SK-N-SH (cell line): Measurements from ENCODE around the gene CNTLN. TPM values are rescaled to one million over a fixed set of nuclear protein-coding genes. Genes with fewer than 3 reads are reported as not detected.

ENCODE experiments used
- CTCF ChIA-PET: fragments of 300-600, 350-600 bp; formaldehyde crosslinking; extraction: SDS; loops from one replicate; lab custom pipeline; 2021; lab: Yijun Ruan, JAX
- POLR2A ChIA-PET: fragments of 350-600 bp; sonication (Branson Sonifier 250); formaldehyde crosslinking; extraction: SDS; loops from one replicate; lab custom pipeline; 2020; ENCODE audit warnings: antibody characterized with exemption, inconsistent platforms; lab: Yijun Ruan, JAX
- DNase-seq: peaks from one replicate; pipeline ENCODE4 v3.0.0; 2012
- H2AFZ ChIP-seq: fragments of 200-600 bp; sonication (generic); 2 replicates; pipeline ENCODE4 v1.8.1; 2016; ENCODE audit warnings: antibody characterized with exemption, mild to moderate bottlenecking, low read depth
- H3F3A ChIP-seq: fragments of 200-600 bp; sonication (generic); replicated peaks from 2 replicates; pipeline ENCODE3; 2016; ENCODE audit warnings: antibody characterized with exemption, mild to moderate bottlenecking; ENCODE audit not compliant: insufficient read depth
- H3K27ac ChIP-seq, 2 experiments: fragments of 200-500 bp in 1 of 2; fragments of 200-600 bp in 1 of 2; sonication (Bioruptor generic) in 1 of 2; sonication (generic), shearing (Covaris generic) in 1 of 2; 2 replicates each; pipeline versions ENCODE4 v1.5.1 to v1.6.1; 2014 to 2016; ENCODE audit warnings: low read depth in 2 of 2, inconsistent platforms in 1 of 2, low read length in 1 of 2, mild to moderate bottlenecking in 1 of 2, mixed read lengths in 1 of 2
- H3K27me3 ChIP-seq: fragments of 200-600 bp; sonication (generic), shearing (Covaris generic); 2 replicates; pipeline ENCODE4 v1.6.1; 2016; ENCODE audit warnings: mixed run types; ENCODE audit not compliant: insufficient read depth
- H3K36me3 ChIP-seq, 2 experiments: fragments of 200-500 bp in 1 of 2; fragments of 200-600 bp in 1 of 2; sonication (Bioruptor generic) in 1 of 2; sonication (generic) in 1 of 2; replicated peaks in 1 of 2; 2 replicates each; pipeline versions ENCODE3 to v1.5.1; 2014 to 2016; ENCODE audit warnings: low read length in 1 of 2, mild to moderate bottlenecking in 1 of 2; ENCODE audit not compliant: insufficient read depth in 2 of 2, control insufficient read depth in 1 of 2
- H3K4me1 ChIP-seq, 2 experiments: fragments of 200-500 bp in 1 of 2; fragments of 200-600 bp in 1 of 2; sonication (Bioruptor generic) in 1 of 2; sonication (generic), shearing (Covaris generic) in 1 of 2; 2 replicates each; pipeline versions ENCODE4 v1.5.1 to v1.6.1; 2014 to 2016; ENCODE audit warnings: low read depth in 1 of 2, low read length in 1 of 2, mixed run types in 1 of 2; ENCODE audit not compliant: insufficient read depth in 2 of 2, control insufficient read depth in 1 of 2
- H3K4me2 ChIP-seq: fragments of 200-600 bp; sonication (generic), shearing (Covaris generic); 2 replicates; pipeline ENCODE4 v1.6.1; 2017; ENCODE audit warnings: mixed run types
- H3K4me3 ChIP-seq, 2 experiments: fragments of 200-500 bp in 1 of 2; fragments of 200-600 bp in 1 of 2; sonication (Bioruptor generic) in 1 of 2; sonication (generic), shearing (Covaris generic) in 1 of 2; 2 replicates each; pipeline versions ENCODE4 v1.5.1 to v1.8.1; 2014 to 2016; ENCODE audit warnings: low read depth in 2 of 2, inconsistent platforms in 1 of 2, low read length in 1 of 2, mild to moderate bottlenecking in 1 of 2, mixed read lengths in 1 of 2, moderate library complexity in 1 of 2
- H3K79me2 ChIP-seq: fragments of 200-600 bp; sonication (generic); 2 replicates; pipeline ENCODE4 v1.8.1; 2017; ENCODE audit warnings: mild to moderate bottlenecking; ENCODE audit not compliant: insufficient read depth
- H3K9ac ChIP-seq: fragments of 200-600 bp; sonication (generic); 2 replicates; pipeline ENCODE4 v1.6.1; 2017; ENCODE audit warnings: mixed run types
- H3K9me2 ChIP-seq: fragments of 200-600 bp; sonication (generic); 2 replicates; pipeline ENCODE4 v1.6.1; 2017; ENCODE audit warnings: mixed run types
- H3K9me3 ChIP-seq: fragments of 200-600 bp; sonication (generic); 2 replicates; pipeline ENCODE4 v1.6.1; 2017; ENCODE audit warnings: mixed run types, mild to moderate bottlenecking, moderate library complexity
- H4K20me1 ChIP-seq: fragments of 200-600 bp; sonication (generic); 2 replicates; pipeline ENCODE4 v1.6.1; 2017; ENCODE audit warnings: mild to moderate bottlenecking, mixed run types; ENCODE audit not compliant: insufficient read depth
- CHD2 ChIP-seq: fragments of 150-350 bp; IDR thresholded peaks from 2 replicates; pipeline ENCODE4 v1.6.1; 2018; ENCODE audit warnings: low read length; ENCODE audit not compliant: partially characterized antibody
- EP300 ChIP-seq, 2 experiments: IDR thresholded peaks; 2 replicates each; pipeline versions ENCODE4 v1.4.0 to v1.6.1; 2012; ENCODE audit warnings: borderline replicate concordance in 1 of 2, low read depth in 1 of 2, low read length in 1 of 2
- EZH2phosphoT487 ChIP-seq: fragments of 200-600 bp; sonication (generic); IDR thresholded peaks from 2 replicates; pipeline ENCODE4 v1.6.1; 2017; ENCODE audit warnings: low read depth, mixed run types, mild to moderate bottlenecking, antibody characterized with exemption, moderate library complexity, borderline replicate concordance
- GATA2 ChIP-seq: sonication (generic); formaldehyde crosslinking; IDR thresholded peaks from 2 replicates; pipeline ENCODE4 v1.5.0; 2020; ENCODE audit warnings: mild to moderate bottlenecking, missing genetic modification reagents
- IRF3 ChIP-seq: fragments of 150-350 bp; IDR thresholded peaks from 2 replicates; pipeline ENCODE4 v1.6.1; 2016; ENCODE audit warnings: mild to moderate bottlenecking, low read depth, low read length
- JUND ChIP-seq: IDR thresholded peaks from 2 replicates; pipeline ENCODE4 v1.4.0; 2012
- MXI1 ChIP-seq: IDR thresholded peaks from 2 replicates; pipeline ENCODE4 v1.6.1; 2012; ENCODE audit warnings: mild to moderate bottlenecking, low read depth, low read length, improper control_type of control experiment
- NRF1 ChIP-seq: IDR thresholded peaks from 2 replicates; pipeline ENCODE4 v1.6.1; 2012; ENCODE audit warnings: low read depth, mild to moderate bottlenecking, low read length
- PBX3 ChIP-seq: IDR thresholded peaks from 2 replicates; pipeline ENCODE4; 2012
- POLR2AphosphoS5 ChIP-seq: IDR thresholded peaks from 2 replicates; pipeline ENCODE4 v1.6.1; 2012; ENCODE audit warnings: low read depth, low read length
- RAD21 ChIP-seq: IDR thresholded peaks from 2 replicates; pipeline ENCODE4 v1.6.1; 2012; ENCODE audit warnings: mild to moderate bottlenecking, low read length
- RCOR1 ChIP-seq: fragments of 150-350 bp; IDR thresholded peaks from 2 replicates; pipeline ENCODE4 v1.6.1; 2017; ENCODE audit warnings: antibody characterized with exemption, low read length
- RFX5 ChIP-seq: IDR thresholded peaks from 2 replicates; pipeline ENCODE4 v1.6.1; 2012; ENCODE audit warnings: mild to moderate bottlenecking, improper control_type of control experiment, low read length
- SIN3A ChIP-seq: IDR thresholded peaks from 2 replicates; pipeline ENCODE4 v1.6.1; 2012; ENCODE audit warnings: low read depth, mild to moderate bottlenecking, low read length, moderate library complexity, borderline replicate concordance
- TCF12 ChIP-seq: IDR thresholded peaks from 2 replicates; pipeline ENCODE4 v1.4.0; 2012
- TEAD4 ChIP-seq: IDR thresholded peaks from 2 replicates; pipeline ENCODE4 v1.4.0; 2012; ENCODE audit warnings: mild to moderate bottlenecking, borderline replicate concordance; ENCODE audit not compliant: insufficient read depth
- USF2 ChIP-seq: fragments of 150-350 bp; IDR thresholded peaks from 2 replicates; pipeline ENCODE4 v1.6.1; 2017; ENCODE audit warnings: antibody characterized with exemption, low read length, low read depth, borderline replicate concordance
- YY1 ChIP-seq: IDR thresholded peaks from 2 replicates; pipeline ENCODE4 v1.4.0; 2012; ENCODE audit warnings: low read depth, mild to moderate bottlenecking
- WGBS: methylation state at CpG from one replicate; pipeline ENCODE4 v1.1.6; 2017; ENCODE audit warnings: low lambda C conversion rate; 5-methylcytosine and 5-hydroxymethylcytosine counted together
- polyA plus RNA-seq, 3 experiments: library from polyadenylated mRNA; depleted of rRNA; stranded (reverse); fragments of >200 nt; gene quantifications; 2 replicates each; pipeline ENCODE4 v1.2.3, GENCODE V29; 2012
- TF ChIP-seq, protein P1 (sequence below): IDR thresholded peaks from 2 replicates; pipeline ENCODE4 v1.4.0; 2012; ENCODE audit warnings: low read depth, borderline replicate concordance
- TF ChIP-seq, protein P2 (sequence below): IDR thresholded peaks from 2 replicates; pipeline ENCODE4 v1.4.0; 2012; ENCODE audit warnings: low read depth, borderline replicate concordance

CNTLN gene
- polyA plus RNA-seq, 1 of the 3 experiments (the other 2 are of a cell fraction) = 2.5 TPM

DNA sequence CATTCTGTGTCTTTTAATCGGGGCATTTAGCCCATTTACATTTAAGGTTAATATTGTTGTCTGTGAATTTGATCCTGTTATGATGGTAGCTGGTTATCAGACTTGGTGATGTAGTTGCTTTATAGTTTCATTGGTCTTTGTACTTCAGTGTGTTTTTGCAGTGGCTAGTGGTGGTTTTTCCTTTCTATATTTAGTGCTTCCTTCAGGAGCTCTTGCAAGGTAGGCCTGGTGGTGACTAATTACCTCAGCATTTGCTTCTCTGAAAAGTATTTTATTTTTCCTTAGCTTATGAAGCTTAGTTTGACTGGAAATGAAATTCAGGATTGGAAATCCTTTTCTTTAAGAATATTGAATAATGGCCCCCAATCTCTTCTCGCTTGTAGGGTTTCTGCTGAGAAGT lies 156.9 kb downstream of the CNTLN start:
- Histone ChIP-seq H3K9me3 (no peaks in the 10 kb centered on the region), H3K36me3 (no peaks in the 10 kb centered on the region), H3K9me2 (no peaks in the 10 kb centered on the region), H3K9ac (no peak overlapping the region), H3K79me2 (no peaks in the 10 kb centered on the region), H3K27me3 (no peaks in the 10 kb centered on the region)
- WGBS = 98% methylated on average over 2 of the region's 2 CpGs
- TF ChIP-seq MXI1 (no peak), TCF12 (no peak), EZH2phosphoT487 (no peak), RCOR1 (no peak), GATA2 (CRISPR knock-in tag) (no peak), CHD2 (no peak), SIN3A (no peak), IRF3 (no peak), TEAD4 (no peak), YY1 (no peak), JUND (no peak), RFX5 (no peak)
- TF ChIP-seq, protein P1, sequence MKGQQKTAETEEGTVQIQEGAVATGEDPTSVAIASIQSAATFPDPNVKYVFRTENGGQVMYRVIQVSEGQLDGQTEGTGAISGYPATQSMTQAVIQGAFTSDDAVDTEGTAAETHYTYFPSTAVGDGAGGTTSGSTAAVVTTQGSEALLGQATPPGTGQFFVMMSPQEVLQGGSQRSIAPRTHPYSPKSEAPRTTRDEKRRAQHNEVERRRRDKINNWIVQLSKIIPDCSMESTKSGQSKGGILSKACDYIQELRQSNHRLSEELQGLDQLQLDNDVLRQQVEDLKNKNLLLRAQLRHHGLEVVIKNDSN = no peak
- TF ChIP-seq, protein P2, sequence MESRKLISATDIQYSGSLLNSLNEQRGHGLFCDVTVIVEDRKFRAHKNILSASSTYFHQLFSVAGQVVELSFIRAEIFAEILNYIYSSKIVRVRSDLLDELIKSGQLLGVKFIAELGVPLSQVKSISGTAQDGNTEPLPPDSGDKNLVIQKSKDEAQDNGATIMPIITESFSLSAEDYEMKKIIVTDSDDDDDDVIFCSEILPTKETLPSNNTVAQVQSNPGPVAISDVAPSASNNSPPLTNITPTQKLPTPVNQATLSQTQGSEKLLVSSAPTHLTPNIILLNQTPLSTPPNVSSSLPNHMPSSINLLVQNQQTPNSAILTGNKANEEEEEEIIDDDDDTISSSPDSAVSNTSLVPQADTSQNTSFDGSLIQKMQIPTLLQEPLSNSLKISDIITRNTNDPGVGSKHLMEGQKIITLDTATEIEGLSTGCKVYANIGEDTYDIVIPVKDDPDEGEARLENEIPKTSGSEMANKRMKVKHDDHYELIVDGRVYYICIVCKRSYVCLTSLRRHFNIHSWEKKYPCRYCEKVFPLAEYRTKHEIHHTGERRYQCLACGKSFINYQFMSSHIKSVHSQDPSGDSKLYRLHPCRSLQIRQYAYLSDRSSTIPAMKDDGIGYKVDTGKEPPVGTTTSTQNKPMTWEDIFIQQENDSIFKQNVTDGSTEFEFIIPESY = no peak
- TF ChIP-seq, all 33 proteins: peak for 0
- Histone ChIP-seq H3F3A (no peaks in the 10 kb centered on the region), H3K4me3 (no peak overlapping the region), H3K4me1 (no peaks in the 10 kb centered on the region), H4K20me1 (no peaks in the 10 kb centered on the region), H3K27ac (no peak overlapping the region), H3K4me2 (no peak overlapping the region), H2AFZ (no peak overlapping the region)
- ChIA-PET CTCF (no interaction called here), POLR2A (no interaction called here)
- DNase-seq = no peak

GRCh38 chr9:17293685-17294084 lies 158.8 kb downstream of the CNTLN start:
- no peak for DNase-seq
- no peak overlapping the region for H3K4me2 ChIP-seq
- H3K27ac ChIP-seq = no peak overlapping the region
- no peaks in the 10 kb centered on the region for H3K36me3 ChIP-seq
- no peak overlapping the region for H3K9ac ChIP-seq
- no peak overlapping the region for H3K4me3 ChIP-seq
- CTCF ChIA-PET = no interaction called here
- WGBS = 97% methylated on average over 10 of the region's 12 CpGs
- no peak overlapping the region for H2AFZ ChIP-seq
- no peaks in the 10 kb centered on the region for H3K27me3 ChIP-seq
- H3K79me2 ChIP-seq = no peaks in the 10 kb centered on the region
- no peaks in the 10 kb centered on the region for H3K9me2 ChIP-seq
- TF ChIP-seq POLR2AphosphoS5 = no peak
- TF ChIP-seq USF2 = no peak
- no peak for TF ChIP-seq JUND
- no peak for TF ChIP-seq RAD21
- TF ChIP-seq NRF1 = no peak
- TF ChIP-seq, protein P2 = no peak
- no peak for TF ChIP-seq EP300 (IDR thresholded peaks at IDR 0.05; ENCODE audit: borderline replicate concordance in 1 of 2, low read depth in 1 of 2, low read length in 1 of 2)
- no peak for TF ChIP-seq PBX3
- no peaks in the 10 kb centered on the region for H3K9me3 ChIP-seq
- H4K20me1 ChIP-seq = no peaks in the 10 kb centered on the region
- POLR2A ChIA-PET = no interaction called here
- H3K4me1 ChIP-seq = no peaks in the 10 kb centered on the region
- peaks cover 6% of the 10 kb centered on the region for H3F3A ChIP-seq
